Stimulated activated CD8-positive, alpha-beta memory T cell treated with anti-CD3 and anti-CD28 coated beads, Interleukin-4, amount 100 ng/mL, for 24 hours (primary cell): ENCODE data around the gene CLIC3.

Source experiments
- DNase-seq: peaks from one replicate; pipeline ENCODE4 v3.0.0-alpha.2; 2020; ENCODE audit warnings: low read depth

Gene CLIC3

DNA sequence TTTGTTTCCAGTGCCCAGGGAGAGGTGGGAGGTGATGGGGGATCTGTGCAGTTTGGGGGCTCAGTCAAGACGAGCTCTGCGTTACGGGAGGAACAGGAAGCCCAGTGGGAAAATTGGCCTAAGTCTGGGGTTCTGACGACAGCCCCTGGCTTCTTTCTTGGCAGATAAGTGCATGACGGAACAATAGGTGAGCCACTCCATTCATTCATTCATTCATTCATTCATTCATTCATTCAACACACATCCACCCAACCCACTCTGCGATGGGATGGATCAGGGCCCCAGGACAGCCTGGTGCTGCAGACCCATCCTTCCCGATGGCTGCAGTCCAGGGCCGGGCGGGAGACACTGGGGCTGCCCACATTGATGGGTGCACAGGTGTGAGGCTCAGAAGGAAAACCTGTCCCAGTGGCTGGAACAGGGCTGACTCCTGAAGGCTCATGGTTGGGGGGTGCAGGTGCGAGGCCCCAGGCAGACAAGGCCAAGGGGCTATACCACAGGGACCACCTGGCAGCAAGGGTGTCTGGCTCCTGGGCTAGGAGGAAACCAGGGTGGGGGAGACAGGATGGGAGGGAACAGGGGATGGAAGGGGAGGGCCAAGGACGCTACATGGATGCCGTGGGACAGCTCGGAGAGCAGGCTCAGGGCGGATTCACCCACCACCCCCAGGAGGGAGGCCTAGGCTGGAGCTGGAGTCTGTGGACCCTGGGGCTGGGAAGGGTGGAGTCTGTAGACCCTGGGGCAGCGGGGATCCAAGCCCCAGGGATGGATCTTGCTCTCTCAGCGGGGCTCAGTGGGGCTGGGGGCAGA, 15.5 kb downstream of the CLIC3 start:
- DNase-seq = no peak

DNA sequence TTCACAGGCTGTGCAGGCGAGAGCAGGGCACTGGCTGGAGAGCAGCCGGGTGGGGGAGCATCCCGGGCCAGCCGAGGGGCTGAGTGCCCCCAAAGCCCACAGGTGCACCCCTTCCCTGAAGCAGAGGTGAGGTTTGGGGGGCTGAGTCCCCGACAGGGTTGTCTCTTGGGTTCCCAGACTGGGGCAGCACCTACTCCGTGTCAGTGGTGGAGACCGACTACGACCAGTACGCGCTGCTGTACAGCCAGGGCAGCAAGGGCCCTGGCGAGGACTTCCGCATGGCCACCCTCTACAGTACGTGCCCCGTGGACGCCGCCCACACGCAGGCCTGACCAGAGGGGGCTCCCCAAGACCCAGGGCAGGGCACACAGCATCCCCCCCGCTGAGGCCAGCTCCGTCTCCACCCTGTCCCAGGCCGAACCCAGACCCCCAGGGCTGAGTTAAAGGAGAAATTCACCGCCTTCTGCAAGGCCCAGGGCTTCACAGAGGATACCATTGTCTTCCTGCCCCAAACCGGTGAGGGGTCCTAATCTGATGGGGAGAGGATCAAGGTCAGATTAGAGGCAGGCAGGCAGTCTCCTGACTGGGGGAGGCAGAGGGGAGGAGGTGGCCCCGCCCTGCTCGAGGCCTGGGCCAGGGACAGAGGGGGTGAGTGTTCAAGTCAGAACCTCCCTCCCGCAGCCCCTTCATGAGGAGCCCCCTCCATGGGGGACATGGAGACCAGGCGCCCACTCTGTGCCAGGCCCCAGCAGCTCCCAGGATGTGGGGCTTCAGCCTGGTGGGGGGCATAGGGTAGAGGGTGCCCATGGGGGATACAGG, 16.4 kb downstream of the CLIC3 start:
- DNase-seq = no peak

- DNase-seq = no peak
Observed at GRCh38 chr9:136978865-136979544, 17.4 kb downstream of the CLIC3 start.

DNA sequence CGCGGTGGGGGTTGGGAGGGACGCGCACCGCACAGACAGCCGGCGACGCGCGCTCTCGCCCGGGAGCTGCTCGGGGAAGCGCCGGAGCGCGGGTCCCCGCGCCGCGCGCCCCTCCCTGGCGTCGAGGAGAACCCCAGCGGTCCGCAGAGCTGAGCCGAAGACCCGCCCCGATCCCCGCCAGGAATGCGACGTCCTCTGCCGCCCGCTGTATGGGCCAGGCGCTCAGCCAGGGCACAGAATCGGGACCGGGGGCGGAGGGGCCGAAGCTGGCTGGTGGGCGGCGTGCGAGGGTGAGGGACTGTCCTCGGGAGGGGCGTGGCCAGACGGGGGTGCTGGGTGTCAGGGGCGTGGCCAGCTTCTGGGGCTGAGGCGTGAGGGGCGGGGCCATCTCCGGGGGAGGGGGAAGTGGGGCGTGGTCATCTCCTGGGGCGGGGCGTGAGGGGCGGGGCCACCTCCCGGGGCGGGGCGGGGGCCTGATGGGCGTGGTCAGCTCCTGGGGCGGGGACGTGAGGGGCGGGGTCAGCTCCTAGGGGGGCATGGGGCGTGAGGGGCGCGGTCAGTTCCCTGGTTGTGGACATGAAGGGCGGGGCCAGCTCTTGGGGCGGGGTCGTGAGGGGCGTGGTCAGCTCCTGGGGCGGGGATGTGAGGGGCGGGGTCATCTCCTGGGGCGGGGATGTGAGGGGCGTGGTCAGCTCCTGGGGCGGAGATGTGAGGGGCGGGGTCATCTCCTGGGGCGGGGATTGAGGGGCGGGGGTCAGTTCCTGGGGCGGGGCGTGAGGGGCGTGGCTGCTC, 18.1 kb downstream of the CLIC3 start:
- peak; percentile 62 for DNase-seq

DNA sequence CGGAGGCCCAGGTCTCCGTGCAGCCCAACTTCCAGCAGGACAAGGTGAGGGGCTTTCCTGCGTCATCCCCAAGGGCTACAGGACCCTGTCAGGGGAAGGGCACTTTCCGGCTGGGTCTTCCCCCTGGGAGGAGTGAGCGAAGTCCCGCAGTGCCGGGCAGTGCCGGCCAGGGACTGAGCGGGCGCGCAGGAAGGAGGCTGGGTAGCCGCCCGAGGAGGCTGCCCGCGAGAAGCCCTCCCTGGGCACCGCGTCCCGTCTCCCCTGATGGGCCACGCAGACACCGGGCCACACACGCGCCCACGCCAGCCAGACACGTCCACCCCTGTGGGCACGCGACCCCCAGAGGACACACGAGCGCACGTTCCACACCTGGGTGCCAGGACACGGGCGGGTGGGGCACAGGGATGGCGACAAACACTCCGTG, 18.7 kb downstream of the CLIC3 start:
- no peak for DNase-seq

DNA sequence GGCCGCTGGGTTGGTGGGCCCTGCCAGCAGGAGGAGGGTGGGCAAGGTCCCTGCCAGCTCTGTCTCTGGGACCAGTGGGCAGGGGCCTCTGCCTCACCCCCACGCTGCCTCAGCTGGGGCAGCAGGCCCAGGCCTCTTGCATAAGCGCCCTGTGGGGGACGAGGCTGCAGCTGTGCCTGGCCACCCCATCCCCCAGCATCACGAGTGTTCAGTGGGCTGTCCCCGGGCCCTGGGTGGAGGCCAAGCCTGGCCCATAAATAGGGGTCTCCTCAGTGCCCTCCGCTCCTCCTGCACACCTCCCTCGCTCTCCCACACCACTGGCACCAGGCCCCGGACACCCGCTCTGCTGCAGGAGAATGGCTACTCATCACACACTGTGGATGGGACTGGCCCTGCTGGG, 19.1 kb downstream of the CLIC3 start, which contains the start of gene PTGDS:
PTGDS (plus strand) TSS at position 282 of the 400 bp plus-strand sequence; CDS start at position 357, 75 bp downstream.
- no peak for DNase-seq

- DNase-seq = no peak
Observed at GRCh38 chr9:136975644-136976043, 20.7 kb downstream of the CLIC3 start.

- no peak for DNase-seq
Observed at GRCh38 chr9:136974817-136975535, 21.4 kb downstream of the CLIC3 start.

GRCh38 chr9:136973618-136974617, 22.4 kb downstream of the CLIC3 start:
- no peak for DNase-seq

- DNase-seq = no peak
Observed at GRCh38 chr9:136972743-136973142, 23.6 kb downstream of the CLIC3 start.

- no peak for DNase-seq
Observed at GRCh38 chr9:136972335-136972734, 24.0 kb downstream of the CLIC3 start.

GRCh38 chr9:136971746-136972145, 24.6 kb downstream of the CLIC3 start:
- no peak for DNase-seq

DNA sequence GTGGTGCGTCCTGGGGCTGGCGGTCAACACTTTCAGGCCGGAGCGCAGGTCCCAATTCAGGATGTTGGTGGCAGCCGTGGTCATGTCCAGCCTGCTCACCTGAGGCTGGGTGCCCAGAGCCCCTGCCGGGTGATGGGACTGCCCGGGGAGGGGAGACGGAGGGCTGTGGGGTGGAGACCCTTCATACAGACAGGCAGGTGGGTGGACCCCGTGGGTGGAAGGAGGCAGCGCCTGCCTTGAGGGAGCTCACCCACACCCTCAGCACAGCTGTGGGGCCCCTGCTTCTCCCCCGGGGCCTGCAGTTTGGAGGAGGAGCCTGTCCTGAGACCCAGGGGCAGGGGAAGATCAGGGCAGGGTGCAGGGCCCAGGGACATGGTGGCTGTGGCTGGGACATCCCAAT, 26.0 kb downstream of the CLIC3 start:
- no peak for DNase-seq

GRCh38 chr9:136969774-136970173, 26.6 kb downstream of the CLIC3 start:
- no peak for DNase-seq

DNA sequence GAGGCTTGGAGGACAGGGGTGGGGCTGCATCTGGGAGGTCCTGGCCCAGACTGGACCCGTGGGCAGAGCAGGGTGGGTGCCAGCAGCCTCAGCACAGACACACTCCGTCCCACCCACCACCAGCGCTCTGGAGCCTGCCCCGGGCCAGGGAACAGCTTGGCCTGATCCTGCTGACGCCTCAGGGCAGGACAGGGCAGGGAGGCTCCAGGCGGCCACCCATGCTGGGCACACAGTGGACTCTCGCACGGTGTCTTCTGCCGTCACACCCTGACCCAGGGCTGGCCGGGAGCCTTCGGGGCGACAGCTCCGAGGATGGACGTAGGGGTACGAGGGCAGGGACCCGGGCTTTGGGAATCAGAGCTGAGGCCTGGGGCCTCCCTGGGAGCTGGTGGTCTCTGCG, 27.2 kb downstream of the CLIC3 start:
- no peak for DNase-seq

GRCh38 chr9:136968333-136969127, 27.8 kb downstream of the CLIC3 start:
- DNase-seq = no peak

- no peak for DNase-seq
Observed at GRCh38 chr9:136965771-136966484, 30.4 kb downstream of the CLIC3 start.

DNA sequence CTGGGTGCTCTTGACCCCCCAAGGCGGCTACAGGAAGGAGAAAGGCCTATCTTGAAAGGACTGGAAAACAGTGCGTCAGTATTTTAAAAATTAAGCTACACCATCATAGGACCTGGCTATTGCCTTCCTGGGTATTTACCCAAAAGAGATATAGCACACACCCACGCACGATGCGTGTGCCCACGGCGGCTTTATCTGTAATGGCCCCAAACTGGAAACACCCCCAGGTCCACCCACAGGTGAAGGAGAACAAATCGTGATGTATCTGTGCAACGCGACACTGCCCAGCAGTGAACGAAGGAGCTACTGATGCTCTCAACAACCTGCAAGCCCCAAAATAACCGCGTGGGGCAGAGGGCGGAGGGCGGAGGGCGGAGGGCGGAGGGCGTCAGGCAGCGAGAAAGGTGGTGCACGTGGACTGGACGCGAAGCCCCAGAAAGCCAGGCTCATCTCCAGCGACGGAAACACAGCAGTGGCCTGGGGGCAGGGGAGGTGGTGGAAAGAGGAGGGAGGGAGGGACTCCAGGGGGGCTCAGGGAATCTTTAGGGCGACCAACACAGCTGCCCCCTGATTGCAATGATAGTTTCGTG, 31.4 kb downstream of the CLIC3 start:
- DNase-seq = no peak
